Ureter (tissue), 1 donor: ENCODE results near the gene TRIO. TPM values are rescaled to one million over a fixed set of nuclear protein-coding genes. Genes with fewer than 3 reads are reported as not detected.

Experiments
- DNase-seq: peaks from one replicate; pipeline ENCODE4 v3.0.0-alpha.2; 2020; ENCODE audit warnings: low spot score
- total RNA-seq: library from RNA; stranded (reverse); gene quantifications from one replicate; pipeline ENCODE4 v1.2.4, GENCODE V29; 2023
- donor health status: DM: yes; HTN: yes; CAD: no.

Gene TRIO
- total RNA-seq, 1 donor from 2014 or later = 216 TPM

DNA sequence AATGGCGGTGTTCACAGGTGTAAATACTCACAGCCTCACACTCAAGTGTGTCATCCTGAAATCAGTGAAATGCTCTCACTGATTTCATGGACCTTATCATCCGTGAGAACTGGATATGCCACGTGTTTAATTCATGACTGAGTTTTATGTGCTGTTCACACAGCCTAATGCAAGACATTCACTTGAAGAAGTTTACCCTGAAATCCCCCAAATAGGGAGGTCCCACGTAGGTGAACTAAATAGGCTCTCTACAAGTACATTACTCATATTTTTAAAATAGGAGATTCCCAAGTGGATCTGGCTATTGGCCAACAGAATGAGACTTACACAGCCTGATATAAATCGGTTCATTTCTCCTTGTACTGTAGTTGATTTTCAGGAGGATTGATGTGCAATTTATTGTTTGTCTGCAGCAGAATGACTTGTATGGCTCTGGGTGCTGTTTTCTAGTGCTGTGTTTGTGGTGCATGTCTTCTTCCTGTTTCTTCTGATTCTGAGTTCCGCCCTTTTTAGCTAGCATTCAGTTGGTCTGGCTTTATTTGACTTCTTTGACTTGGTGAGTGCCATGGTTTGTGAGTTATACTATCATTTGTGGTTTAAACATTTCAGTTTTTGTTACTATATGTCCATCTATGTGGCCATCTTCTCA, 25.1 kb downstream of the TRIO start:
- no peak for DNase-seq

DNA sequence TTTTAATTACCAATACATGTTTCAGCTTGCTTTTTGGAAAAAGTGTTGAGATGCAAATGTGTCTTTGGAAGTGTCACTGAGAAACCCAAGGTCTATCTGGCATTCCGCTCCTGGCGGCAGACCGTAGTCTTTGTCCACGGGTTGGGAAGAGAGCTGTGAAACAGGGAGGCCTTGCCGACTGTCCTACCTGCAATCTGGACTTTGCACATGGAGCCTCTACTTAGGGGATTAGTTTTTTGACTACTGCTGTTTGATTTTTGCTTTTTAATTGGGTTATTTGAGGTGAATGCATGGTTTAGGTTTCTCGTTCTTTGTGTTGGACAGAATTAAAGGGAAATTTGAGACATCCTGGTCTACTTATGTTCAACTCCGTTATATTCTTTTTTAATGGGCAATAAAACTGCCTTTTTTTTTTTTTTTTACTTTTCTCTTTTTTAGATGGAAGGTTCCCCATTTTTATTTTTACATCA, 25.7 kb downstream of the TRIO start:
- DNase-seq = no peak

DNA sequence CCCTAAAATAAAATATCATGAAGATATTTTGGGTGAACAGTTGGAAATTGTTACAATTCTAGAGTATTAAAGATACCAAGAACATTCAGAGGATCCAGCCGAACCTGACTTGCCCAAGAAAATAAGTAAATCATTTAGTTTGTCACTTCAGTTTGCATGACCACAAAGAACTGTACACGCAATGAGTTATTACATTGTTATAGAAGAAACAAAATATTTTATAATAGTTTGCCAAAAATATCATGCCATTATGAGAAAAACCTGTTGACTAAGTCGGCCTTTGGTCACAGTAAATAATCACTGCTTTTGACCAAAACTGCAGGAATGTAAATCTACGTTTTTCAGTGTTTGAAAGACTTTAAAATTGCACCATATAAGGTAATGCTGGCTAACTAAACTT, 27.9 kb downstream of the TRIO start:
- no peak for DNase-seq

DNA sequence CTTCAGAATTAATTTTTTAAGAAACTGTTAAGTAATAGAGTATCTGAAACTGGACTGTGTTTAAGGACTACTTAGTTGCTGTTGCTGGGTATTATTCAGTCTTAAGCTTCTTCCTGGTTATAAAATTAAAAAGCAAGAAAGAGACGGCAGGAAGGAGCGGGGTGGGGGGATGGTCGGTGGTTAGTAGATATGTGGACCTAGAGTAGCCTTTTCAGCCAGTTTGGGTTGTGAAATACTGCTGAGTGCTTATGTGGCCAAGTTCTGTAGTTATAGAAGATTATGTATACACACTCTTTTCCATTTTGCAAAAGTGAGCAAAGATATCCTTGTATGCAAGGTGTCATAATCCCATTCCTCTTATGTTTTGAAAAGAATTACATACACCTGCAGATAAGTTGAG, 28.5 kb downstream of the TRIO start:
- DNase-seq = no peak

DNA sequence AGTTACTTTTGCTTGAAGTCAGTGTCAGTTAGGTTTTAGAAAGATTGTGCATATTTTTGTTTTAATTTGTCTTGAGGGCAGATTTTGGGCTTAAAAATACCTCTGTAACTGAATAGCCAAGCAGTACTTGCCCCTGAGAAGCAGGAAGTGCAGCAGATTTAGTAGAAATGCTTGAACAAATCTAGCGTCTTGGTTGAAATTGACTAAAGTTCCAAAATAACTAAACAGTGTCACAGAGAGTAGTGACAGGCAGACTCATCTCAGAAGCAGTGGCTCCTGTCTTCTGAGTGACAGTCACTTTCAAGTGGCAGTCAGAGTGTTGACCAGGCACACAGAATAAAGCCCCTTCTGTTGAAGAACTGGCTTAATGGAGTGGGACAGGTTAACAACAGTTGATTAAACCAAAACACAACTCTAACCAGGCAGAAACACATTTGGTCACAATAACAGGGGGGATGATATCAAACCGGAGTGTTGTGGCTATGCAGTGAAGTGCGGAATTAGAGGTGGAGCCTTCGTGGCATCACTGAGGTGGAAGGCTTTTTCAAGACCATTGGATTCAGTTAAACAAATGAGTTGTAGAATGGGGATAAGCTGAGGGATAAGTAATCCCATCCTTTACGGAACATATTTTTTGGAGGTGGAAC, 29.1 kb downstream of the TRIO start:
- no peak for DNase-seq

DNA sequence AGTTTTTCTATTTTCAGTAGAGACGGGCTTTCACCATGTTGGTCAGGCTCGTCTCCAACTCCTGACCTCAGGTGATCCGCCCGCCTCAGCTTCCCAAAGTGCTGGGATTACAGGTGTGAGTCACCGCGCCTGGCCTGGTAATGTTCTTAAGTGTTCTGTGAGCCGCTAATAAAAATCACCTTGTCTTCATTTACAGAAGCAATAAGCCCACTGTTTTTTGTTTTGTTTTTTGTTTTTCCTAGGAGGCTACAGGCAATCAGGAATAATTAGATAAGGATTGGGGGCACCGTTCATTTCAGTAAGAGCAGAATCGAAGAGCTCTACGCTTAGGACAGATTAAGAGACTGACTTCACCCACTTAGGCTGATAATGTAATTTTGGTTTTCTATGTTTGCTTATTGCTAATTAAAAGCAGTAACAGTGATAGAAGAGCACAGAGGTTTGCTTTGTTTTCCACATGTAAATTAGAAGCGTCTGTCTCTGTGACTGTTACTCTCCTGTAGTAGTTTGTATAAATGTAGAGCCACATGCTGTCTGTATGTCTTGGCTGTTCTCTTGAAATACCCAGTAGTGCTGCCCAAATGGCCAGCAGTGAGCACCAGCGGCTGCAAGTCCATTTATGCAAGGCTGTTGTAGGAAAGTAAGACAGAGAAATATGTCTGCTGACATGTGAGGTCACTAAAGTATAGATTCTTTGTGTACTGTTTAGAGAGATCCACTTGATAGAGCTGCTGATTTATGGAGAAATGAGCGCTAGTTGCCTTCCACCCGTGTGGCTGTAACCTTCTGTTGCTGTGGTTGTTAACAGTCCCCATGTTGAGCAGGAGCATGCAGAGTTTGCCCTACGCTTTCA, 30.5 kb downstream of the TRIO start:
- DNase-seq = no peak

DNA sequence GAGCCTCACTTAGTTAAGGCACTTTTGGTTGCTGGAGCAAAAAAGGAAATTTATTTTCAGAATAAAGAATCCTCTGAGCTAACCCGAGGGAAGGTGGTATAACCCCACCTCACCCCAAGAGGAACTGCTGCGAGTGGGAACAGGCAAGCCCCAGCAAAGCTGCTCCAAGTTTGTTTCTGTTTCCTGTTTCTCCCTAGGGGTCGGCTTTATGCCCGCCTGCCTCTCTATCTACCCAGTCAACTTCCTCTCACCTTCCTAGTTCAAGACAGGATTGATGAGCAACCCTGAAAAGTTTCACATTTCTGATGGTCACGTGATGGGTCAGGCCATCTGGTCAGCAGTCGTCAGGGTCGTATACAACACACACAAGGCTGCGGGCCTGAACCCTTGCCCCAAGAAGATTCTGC, 31.1 kb downstream of the TRIO start:
- no peak for DNase-seq

DNA sequence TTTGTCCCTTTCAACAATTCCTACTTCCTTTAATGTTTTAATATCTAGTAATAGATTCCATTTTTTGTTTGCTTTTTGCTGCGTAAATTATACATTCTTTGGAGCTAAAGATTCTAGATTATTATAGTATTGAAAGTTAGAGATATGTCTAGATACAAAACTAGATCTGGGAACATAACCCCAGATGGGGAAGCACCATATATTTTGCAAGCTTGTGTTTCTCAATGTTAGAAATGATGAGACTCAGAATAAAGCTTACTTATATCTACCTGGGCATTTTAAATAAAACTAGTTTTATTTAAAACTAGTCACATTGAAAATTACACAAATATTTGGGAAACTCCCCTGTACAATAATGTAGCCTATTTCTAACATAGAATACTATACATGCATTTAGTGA, 32.2 kb downstream of the TRIO start:
- no peak for DNase-seq

DNA sequence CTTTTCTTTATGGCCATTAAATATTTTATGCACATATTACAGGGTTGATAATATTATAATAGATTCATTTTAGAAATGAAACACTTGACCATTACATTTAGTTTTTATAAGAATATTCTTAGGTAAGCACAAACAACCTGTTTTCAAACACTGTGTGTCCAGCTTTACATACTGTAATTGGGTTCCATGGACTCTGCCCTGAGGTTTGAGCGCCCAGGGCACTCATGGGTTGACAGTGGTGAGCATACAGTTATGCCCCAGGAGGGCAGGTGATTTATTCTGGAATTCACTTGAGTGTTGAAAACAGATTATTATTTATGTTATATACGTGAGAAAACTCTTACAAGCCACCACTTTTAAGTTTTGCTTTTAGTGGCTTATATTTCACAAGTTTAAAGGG, 33.7 kb downstream of the TRIO start:
- DNase-seq = no peak

DNA sequence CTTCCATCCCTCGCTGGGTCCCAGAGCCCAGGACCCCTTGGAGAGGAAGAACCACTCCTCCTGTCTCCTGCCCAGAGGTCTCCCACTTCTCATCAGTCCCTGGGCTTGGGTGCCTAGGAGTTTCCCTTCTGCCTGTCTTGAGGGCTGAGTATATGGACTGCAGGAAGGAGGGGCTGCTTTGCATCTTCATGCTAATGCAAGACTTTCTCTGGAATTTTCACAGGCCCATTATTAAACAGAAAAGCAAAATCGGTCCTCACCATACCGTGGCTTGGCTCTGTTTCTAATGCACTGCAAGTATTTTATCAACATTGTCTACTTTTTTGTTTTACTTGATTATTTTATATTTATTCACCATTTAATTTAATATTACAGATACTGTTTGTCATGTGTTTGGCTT, 34.5 kb downstream of the TRIO start:
- no peak for DNase-seq

DNA sequence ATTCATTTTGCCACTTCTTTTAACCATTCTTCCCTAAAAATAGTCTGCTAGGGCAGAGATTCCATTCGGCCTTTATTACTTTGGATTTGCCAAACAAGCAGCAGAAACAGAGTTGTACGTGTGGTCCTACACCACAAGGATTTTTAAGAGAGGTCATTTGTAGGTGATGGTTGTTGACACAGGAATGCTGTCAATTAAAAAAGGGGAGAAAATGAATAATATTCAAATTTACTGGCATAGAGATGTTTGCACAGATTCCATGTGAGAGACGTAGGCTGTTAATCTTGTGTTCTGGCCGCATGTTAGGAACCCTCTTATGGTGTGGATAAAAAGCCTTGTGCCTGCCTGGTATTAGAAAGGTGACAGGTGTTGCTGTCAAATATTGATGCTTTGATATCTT, 34.9 kb downstream of the TRIO start:
- no peak for DNase-seq

DNA sequence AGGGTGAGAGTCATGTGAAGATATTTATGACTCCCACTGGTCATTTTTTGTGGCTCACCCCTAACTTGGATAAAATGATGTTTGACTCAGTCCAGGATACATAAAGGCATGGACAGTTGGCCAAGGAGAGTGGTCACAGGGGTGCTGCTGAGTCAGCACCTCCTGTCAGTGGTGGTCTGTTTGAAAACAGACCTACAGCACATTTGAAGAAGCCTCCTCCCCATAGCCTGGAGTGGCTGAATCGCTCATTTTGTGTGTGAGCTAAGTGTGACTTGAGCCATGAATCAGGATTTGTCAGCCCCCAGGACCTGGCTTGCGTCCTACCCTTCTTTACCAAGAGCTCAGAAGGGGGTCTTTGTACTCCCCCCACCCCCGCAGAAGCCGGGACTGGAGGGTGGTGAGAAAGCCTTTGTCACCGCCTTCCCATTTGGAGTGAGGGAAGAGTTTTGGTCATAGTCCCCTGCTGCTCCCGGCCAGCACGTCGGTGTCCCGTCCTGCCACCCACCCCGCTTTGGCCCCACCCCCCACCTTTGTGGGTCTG, 35.6 kb downstream of the TRIO start:
- no peak for DNase-seq

DNA sequence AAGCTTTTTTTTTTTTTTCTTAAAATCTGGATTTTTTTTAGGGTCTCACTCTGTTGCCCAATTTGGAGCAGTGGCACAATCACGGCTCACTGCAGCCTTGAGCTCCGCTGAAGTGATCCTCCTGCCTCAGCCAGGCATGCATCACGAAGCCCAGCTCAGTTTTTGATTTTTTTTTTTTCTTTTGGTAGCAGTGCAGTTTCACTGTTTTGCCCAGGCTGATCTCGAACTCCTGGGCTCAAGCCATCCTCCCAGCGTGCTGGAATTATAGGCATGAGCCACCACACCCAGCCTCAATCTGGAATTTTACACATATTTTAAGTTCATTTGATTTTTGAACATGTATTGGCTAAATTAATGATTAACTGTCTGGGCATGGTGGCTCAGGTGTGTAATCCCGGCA, 36.3 kb downstream of the TRIO start:
- no peak for DNase-seq

DNA sequence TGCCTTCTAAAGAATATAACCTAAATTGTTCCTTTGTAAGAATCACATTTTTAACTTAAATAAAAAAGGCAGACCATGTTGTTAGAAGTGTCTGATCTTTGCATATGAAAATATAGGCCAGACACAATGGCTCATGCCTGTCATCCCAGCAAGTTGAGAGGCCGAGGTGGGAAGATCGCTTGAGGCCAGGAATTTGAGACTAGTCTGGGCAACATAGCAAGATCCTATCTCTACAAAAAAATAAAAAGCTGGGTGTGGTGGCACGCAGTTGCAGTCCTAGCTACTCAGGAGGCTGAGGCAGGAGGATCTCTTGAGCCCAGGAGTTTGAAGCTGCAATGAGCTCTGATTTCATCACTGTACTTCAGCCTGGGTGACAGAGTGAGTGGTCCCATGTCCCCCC, 37.3 kb downstream of the TRIO start:
- DNase-seq = no peak

DNA sequence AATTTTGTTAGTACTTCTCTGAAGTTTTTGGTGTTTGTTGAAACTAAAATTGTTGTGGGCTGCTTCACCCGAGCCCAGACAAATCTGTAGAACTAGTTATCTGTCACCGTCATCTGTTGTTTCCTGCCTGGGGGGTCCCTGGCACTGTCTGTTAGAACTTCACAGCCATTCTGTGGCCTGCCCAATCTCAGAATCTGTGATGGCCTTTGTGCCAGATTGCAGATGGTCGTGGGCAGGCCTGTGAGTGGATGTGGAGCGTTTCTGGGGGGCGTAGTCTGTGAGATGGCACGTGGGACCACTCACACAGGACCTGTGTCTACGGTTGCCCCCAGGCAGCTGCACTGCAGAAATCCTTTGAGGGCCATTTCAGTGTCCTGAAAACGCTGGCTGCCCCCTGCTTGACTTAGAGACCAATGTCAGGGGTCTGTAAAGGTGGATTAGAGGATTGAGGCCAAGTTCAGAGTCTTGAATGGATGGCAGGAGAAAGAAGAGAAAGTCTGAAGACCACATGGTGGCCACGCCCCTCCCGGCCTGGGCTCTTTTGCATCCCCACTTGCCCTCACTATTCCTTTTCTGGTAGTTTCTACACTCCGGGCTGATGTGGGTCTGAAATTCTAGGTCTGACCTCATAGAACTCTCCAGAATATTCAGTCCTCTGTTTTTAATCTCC, 38.3 kb downstream of the TRIO start:
- DNase-seq = no peak

DNA sequence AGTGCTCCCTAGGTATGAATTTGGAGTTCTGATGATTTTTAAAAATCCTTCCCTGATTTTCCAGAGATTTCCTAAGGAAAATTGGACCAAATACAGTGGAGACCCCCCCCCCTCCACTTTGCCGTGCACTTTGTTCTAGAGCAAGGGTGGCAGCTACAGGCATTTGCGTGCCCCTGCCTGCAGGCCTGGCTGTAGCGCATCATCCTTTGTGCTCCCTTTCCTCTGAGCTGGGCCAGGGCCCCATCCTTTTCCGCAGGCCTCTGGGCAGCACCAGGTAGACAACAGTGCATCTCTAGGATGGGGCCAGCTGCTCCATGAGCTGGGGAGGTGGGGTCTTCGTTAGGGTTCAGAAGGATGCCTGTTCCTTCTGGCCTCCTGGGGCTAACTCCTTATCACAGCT, 39.6 kb downstream of the TRIO start:
- no peak for DNase-seq

DNA sequence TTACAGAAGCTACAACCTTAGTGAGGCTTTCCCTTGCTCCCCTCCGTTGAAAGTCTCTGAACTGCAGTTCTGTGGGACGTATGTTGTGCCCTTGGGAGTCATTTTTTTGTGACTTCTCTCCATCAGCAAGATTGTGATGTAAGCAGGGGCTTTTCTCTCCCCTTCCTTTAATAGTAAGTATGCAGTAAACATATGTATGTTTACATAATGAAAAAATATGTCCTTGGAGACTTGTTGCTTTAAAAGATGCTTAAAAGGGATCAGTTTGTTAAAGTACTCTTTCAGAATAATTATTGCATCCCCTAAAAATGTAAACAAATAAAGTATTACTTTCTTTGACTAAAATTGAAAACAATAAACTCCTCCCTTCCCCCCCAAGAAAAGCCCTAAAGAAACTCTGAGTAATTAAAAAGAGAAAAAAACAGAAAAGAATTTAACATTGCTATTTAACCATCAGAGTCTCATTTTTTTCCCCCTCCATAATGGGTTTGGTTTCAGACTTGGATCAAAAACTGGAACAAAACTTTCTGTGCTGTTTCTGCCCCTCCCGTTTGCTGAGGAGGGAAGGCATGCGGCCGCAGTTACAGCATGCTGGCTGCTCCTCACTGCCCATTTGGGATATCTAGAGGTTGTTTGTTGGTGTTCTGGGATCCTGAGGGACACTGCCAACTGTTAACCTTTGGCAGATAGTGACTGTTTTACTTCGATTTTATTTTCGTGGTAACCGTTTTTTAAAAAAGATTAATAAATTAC, 40.2 kb downstream of the TRIO start:
- no peak for DNase-seq

DNA sequence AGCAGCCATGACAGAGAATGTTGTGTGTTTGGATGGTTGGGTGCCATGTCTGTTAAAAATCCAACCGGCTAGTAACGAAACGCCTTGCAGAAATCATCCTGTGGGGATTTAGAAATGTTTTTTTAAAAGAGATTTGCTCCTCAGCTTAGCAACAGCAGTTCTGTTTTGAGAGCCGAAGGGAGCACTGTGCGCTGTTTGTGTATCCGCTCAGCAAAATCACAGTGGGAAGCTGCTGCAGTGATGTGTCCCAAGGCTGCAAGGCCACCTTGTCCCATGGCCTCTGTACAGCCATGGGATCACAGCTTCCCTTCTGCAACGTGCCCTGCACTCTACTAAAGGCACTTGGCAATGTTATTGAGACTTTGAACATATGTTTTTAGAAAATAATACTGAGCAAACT, 40.9 kb downstream of the TRIO start:
- DNase-seq = no peak

DNA sequence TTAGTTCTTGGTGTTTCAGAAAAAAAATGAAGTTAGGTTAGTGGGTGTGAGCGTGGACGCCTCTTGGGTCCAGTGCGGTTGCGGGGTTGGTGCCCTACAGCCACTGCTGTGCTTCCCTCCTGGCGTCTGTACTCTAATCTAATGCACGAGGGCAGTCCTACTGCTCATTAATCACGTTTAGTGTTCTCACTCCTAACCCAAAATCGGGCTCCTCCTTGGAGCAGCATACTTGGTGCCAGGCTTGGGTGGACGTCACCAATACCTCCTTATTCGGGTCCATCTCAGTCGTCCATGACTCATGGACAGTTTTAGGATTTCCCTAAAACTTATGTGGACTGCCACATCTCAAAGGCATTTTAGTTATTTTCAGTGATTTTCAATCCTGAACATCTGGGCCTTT, 41.6 kb downstream of the TRIO start:
- DNase-seq = no peak

DNA sequence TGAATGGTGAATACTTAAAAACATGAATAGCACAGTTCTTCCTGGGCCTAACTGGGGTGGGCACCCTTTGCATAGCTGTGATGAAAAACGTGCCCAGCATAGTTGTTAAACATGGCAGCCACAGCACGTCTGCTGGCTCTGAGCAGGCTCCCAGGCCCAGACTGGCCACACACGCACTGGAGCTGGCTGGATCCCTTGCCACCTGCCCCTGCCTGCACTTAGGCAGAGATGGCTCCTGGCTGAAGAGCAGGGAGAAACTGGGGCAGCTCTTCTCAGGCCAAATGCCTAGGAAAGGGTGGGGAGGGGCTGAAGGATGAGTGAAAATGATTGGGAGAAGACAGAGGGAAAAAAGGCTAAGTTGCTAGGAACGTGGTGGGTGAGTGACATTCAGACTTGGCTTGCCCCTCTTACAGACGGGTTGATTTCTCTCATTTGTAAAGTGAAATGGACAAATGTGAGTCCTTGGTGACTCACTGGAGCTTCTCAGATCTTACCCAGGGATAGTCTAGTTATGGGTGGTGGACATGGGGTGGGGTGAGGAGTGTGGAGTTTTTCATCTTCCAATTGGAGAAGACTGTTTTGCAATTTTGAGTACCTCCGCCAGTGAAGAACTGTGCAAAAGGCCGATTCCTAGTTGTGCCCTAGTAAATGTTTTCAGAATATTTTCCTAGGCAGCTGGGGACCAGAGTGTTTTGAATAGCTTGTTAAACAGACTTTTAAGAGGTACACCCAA, 42.4 kb downstream of the TRIO start:
- DNase-seq = no peak
